ENCODE measurements around the gene ISG20. TPM values are rescaled to one million over a fixed set of nuclear protein-coding genes. Genes with fewer than 3 reads are reported as not detected.

Gene ISG20
- total and polyA plus RNA-seq, 2 of the 8 experiments (the other 6 are each of a cell fraction or from before 2014, with no cell fraction given) = 2.9 to 5.2 TPM

- no peak overlapping the region for H3K27ac ChIP-seq (ENCODE audit: low read depth, low read length)
- H2BK12ac ChIP-seq (ENCODE audit: low read depth, low read length) = no peak overlapping the region
- no peak overlapping the region for H4K91ac ChIP-seq (replicated peaks; ENCODE audit: insufficient read length, low read length)
- peaks cover 17% of the 10 kb centered on the region in 2 experiments for H4K20me1 ChIP-seq (replicated peaks in 1 of 2; ENCODE audit: control insufficient read depth in 1 of 2, insufficient read depth in 2 of 2, low read length in 2 of 2)
- H3K9me3 ChIP-seq (ENCODE audit: insufficient read depth in 2 of 2, low read depth in 1 of 2, low read length in 1 of 2) = no peaks in the 10 kb centered on the region
- no peak overlapping the region for H3K56ac ChIP-seq (replicated peaks; ENCODE audit: insufficient read length, low read depth, low read length)
- no peak overlapping the region for H4K8ac ChIP-seq (ENCODE audit: extremely low read depth, insufficient read depth, low read length)
- FAIRE-seq (no peak), DNase-seq (ENCODE audit: low read depth in 1 of 2, low spot score in 2 of 2) (no peak)
- peaks cover 0 to 7% (median 6%) of the 10 kb centered on the region in 4 experiments; a peak in 4 of 8 replicates for H3K36me3 ChIP-seq (ENCODE audit: control insufficient read depth in 2 of 4, insufficient read depth in 4 of 4, low read length in 3 of 4)
- no peak overlapping the region for H2BK120ac ChIP-seq (replicated peaks; ENCODE audit: low read depth, low read length)
- no peak for TF ChIP-seq RXRA (IDR thresholded peaks at IDR 0.05; ENCODE audit: insufficient read depth, low read depth, low read length)
- TF ChIP-seq KDM4A (IDR thresholded peaks at IDR 0.05; ENCODE audit: low read depth, low read length, severe bottlenecking) = no peak
- no peak for TF ChIP-seq POU5F1 (IDR thresholded peaks at IDR 0.05; ENCODE audit: low read depth, low read length)
- TF ChIP-seq CTBP2 (IDR thresholded peaks at IDR 0.05; ENCODE audit: borderline replicate concordance, insufficient read depth, insufficient read length, low read length) = no peak
- peaks cover 24 to 25% of the 10 kb centered on the region in 2 experiments for H3K79me2 ChIP-seq (ENCODE audit: control insufficient read depth in 1 of 2, insufficient read depth in 2 of 2, low read length in 2 of 2)
- no peak overlapping the region for H3K4me3 ChIP-seq (ENCODE audit: extremely low read depth in 1 of 4, insufficient read depth in 2 of 4, low read depth in 3 of 4, low read length in 4 of 4)
- no peak overlapping the region for H2AFZ ChIP-seq (ENCODE audit: low read length)
- no peak overlapping the region for H3K14ac ChIP-seq (ENCODE audit: insufficient read length)
- H3K79me1 ChIP-seq (ENCODE audit: low read depth, low read length) = 0 out of 2 replicates have a peak, but pooled peaks cover 2% of the 10 kb centered on the region
- CTCF ChIA-PET (ENCODE audit: partially characterized antibody) = interaction anchor here (0.6 to 1.8 kb wide), 4 partner anchors 11 to 150 kb away, joined by 3 to 7 read pairs (median 3); no protein-coding TSS in a partner anchor
- no peak overlapping the region for H2BK5ac ChIP-seq (ENCODE audit: low read depth, low read length)
- POLR2A ChIA-PET (ENCODE audit: partially characterized antibody) = interaction anchor here (1.5 to 7.0 kb wide), 5 partner anchors 9 to 139 kb away, joined by 3 to 61 read pairs (median 18); partner anchors contain the start of gene ISG20
- 0 out of 2 replicates have a peak overlapping the region, but pooled peaks have one; percentile 26 for H2BK20ac ChIP-seq (ENCODE audit: low read length)
- no peak overlapping the region for H3K23ac ChIP-seq (ENCODE audit: insufficient read length)
- H3K4me1 ChIP-seq (replicated peaks in 1 of 4; ENCODE audit: control insufficient read depth in 3 of 4, insufficient read depth in 4 of 4, low read length in 3 of 4) = peaks cover 8 to 20% (median 16%) of the 10 kb centered on the region in 4 experiments; a peak in 6 of 7 replicates
- no peak overlapping the region for H2AK5ac ChIP-seq (ENCODE audit: low read depth, low read length)
- peaks cover 0 to 7% (median 2%) of the 10 kb centered on the region in 4 experiments; a peak in 5 of 7 replicates for H3K27me3 ChIP-seq (replicated peaks in 1 of 4; ENCODE audit: control insufficient read depth in 3 of 4, extremely low read depth in 1 of 4, insufficient read depth in 3 of 4, low read length in 3 of 4)
- peaks cover 16% of the 10 kb centered on the region for H3K23me2 ChIP-seq (ENCODE audit: low read depth, low read length)
- H3K4ac ChIP-seq (replicated peaks; ENCODE audit: insufficient read length, low read depth, low read length) = no peak overlapping the region
- H3K9ac ChIP-seq (replicated peaks in 1 of 4; ENCODE audit: extremely low read depth in 1 of 4, low read depth in 3 of 4, low read length in 3 of 4) = no peak overlapping the region
- H3K18ac ChIP-seq (ENCODE audit: extremely low read depth, low read length) = no peak overlapping the region
- peak overlapping the region; percentile 96; the same call in 1 of the 2 replicates for H2BK15ac ChIP-seq (ENCODE audit: low read length)
- no peak overlapping the region for H3K4me2 ChIP-seq (ENCODE audit: insufficient read depth in 1 of 2, low read depth in 2 of 2, low read length in 2 of 2)
- H4K5ac ChIP-seq (ENCODE audit: insufficient read length, low read depth, low read length) = no peak overlapping the region
These were observed 20.1 kb upstream of the ISG20 start for GRCh38 chr15:88618686-88619085.
